ENCODE measurements around the gene KCNJ14.
A peak's percentile ranks its signal among the peaks of the same experiment; 100 is the strongest.
"Not testable (repeated sequence)": the region's sequence is repeated elsewhere in the genome, so short reads cannot be mapped to it uniquely, and the experiment has no call there.

Gene KCNJ14

GRCh38 chr19:48471836-48472235 is 16.5 kb downstream of the KCNJ14 start:
- no peak for DNase-seq

- no peak for DNase-seq
These were observed 18.0 kb downstream of the KCNJ14 start for GRCh38 chr19:48473161-48473966.

- no peak for DNase-seq
These were observed 18.8 kb downstream of the KCNJ14 start for GRCh38 chr19:48474084-48474592.

GRCh38 chr19:48475369-48476068 is 20.1 kb downstream of the KCNJ14 start:
- DNase-seq, result no peak

- no peak for DNase-seq
These were observed 20.8 kb downstream of the KCNJ14 start for GRCh38 chr19:48476176-48476575.

GRCh38 chr19:48477067-48477685 is 21.8 kb downstream of the KCNJ14 start:
- no peak for DNase-seq

- DNase-seq, result no peak
These were observed 22.4 kb downstream of the KCNJ14 start for GRCh38 chr19:48477698-48478338.

- DNase-seq, result no peak
These were observed 23.2 kb downstream of the KCNJ14 start for GRCh38 chr19:48478339-48479256.

- DNase-seq, result no peak
These were observed 24.3 kb downstream of the KCNJ14 start for GRCh38 chr19:48479686-48480085.

GRCh38 chr19:48480183-48480557 is 24.8 kb downstream of the KCNJ14 start:
- peak; percentile 82 for DNase-seq

- DNase-seq, result peak; percentile 83
These were observed 25.5 kb downstream of the KCNJ14 start for GRCh38 chr19:48480558-48481500.

- DNase-seq, result no peak
These were observed 26.7 kb downstream of the KCNJ14 start for GRCh38 chr19:48481846-48482639.

GRCh38 chr19:48483301-48483700 is 27.9 kb downstream of the KCNJ14 start:
- DNase-seq, result no peak

GRCh38 chr19:48484247-48484893 is 29.0 kb downstream of the KCNJ14 start:
- DNase-seq, result no peak

GRCh38 chr19:48484931-48485612 is 29.7 kb downstream of the KCNJ14 start:
- no peak for DNase-seq

GRCh38 chr19:48486706-48487105 is 31.3 kb downstream of the KCNJ14 start:
- DNase-seq, result not testable (repeated sequence)

- no peak for DNase-seq
These were observed 32.2 kb downstream of the KCNJ14 start for GRCh38 chr19:48487544-48487943.

GRCh38 chr19:48487948-48488347 is 32.6 kb downstream of the KCNJ14 start:
- DNase-seq, result no peak

All from right kidney (tissue), 1 donor.